Fibroblast of lung (primary cell): Measurements from ENCODE around the gene INSRR. TPM values are rescaled to one million over a fixed set of nuclear protein-coding genes. Genes with fewer than 3 reads are reported as not detected.

Source experiments
- DNase-seq, 2 donors: peaks; one replicate each; pipeline versions ENCODE4 v3.0.0 to v3.0.0-alpha.2; 2010; ENCODE audit warnings: low read depth in 2 of 2
- H2AFZ ChIP-seq: 2 replicates; pipeline ENCODE4 v1.5.1; 2012; ENCODE audit warnings: low read length, control low read depth, inconsistent platforms
- H3K27ac ChIP-seq: 2 replicates; pipeline ENCODE4 v1.5.1; 2011; ENCODE audit warnings: low read length, control low read depth; ENCODE audit not compliant: insufficient read depth
- H3K27me3 ChIP-seq: 2 replicates; pipeline ENCODE4 v1.5.1; 2011; ENCODE audit warnings: mild to moderate bottlenecking, low read length; ENCODE audit not compliant: control insufficient read depth, insufficient read depth
- H3K36me3 ChIP-seq: 2 replicates; pipeline ENCODE4 v1.5.1; 2011; ENCODE audit warnings: low read length; ENCODE audit not compliant: control insufficient read depth, insufficient read depth
- H3K4me1 ChIP-seq: 2 replicates; pipeline ENCODE4 v1.5.1; 2011; ENCODE audit warnings: low read length; ENCODE audit not compliant: control insufficient read depth, insufficient read depth; ENCODE audit errors: extremely low read depth
- H3K4me2 ChIP-seq: 2 replicates; pipeline ENCODE4 v1.5.1; 2011; ENCODE audit warnings: low read length, control low read depth; ENCODE audit not compliant: insufficient read depth; ENCODE audit errors: extremely low read depth
- H3K4me3 ChIP-seq, 4 experiments: fragments of 200-600 bp in 1 of 4; sonication (generic) in 1 of 4; replicated peaks in 1 of 4; 2 replicates each; pipeline ENCODE4 v1.5.1; 2011 to 2016; ENCODE audit warnings: low read length in 4 of 4, low read depth in 3 of 4, mild to moderate bottlenecking in 3 of 4, control low read depth in 2 of 4, inconsistent platforms in 1 of 4, mixed read lengths in 1 of 4; ENCODE audit not compliant: insufficient read depth in 1 of 4; ENCODE audit errors: control extremely low read depth in 1 of 4
- H3K79me2 ChIP-seq: 2 replicates; pipeline ENCODE4 v1.5.1; 2012; ENCODE audit warnings: mild to moderate bottlenecking, low read length, inconsistent platforms; ENCODE audit not compliant: control insufficient read depth, insufficient read depth
- H3K9ac ChIP-seq: 2 replicates; pipeline ENCODE4 v1.5.1; 2011; ENCODE audit warnings: mild to moderate bottlenecking, low read length, control low read depth; ENCODE audit not compliant: insufficient read depth
- H3K9me3 ChIP-seq: 2 replicates; pipeline ENCODE4 v1.5.1; 2012; ENCODE audit warnings: low read depth, low read length; ENCODE audit not compliant: control insufficient read depth, insufficient read depth
- H4K20me1 ChIP-seq: 2 replicates; pipeline ENCODE4 v1.5.1; 2011; ENCODE audit warnings: low read length; ENCODE audit not compliant: control insufficient read depth, insufficient read depth; ENCODE audit errors: extremely low read depth
- CTCF ChIP-seq, 2 donors: IDR thresholded peaks in 1 of 2; conservative IDR thresholded peaks in 1 of 2; 1 replicate in 1 of 2; 2 replicates in 1 of 2; pipeline ENCODE4 v1.5.1; 2011 to 2012; ENCODE audit warnings: low read length in 2 of 2, control low read depth in 1 of 2, inconsistent platforms in 1 of 2, low read depth in 1 of 2, mild to moderate bottlenecking in 1 of 2
- EZH2 ChIP-seq: IDR thresholded peaks from 2 replicates; pipeline ENCODE4 v1.5.1; 2012; ENCODE audit warnings: low read length, control low read depth, mild to moderate bottlenecking; ENCODE audit errors: missing control alignments
- polyA plus RNA-seq, 2 donors: library from polyadenylated mRNA; depleted of rRNA in 1 of 2; stranded (reverse) in 1 of 2; unstranded in 1 of 2; fragments of >200 nt; gene quantifications; 2 replicates each; pipeline ENCODE4 v1.2.1, GENCODE V29; 2011 to 2012; ENCODE audit warnings: missing spikeins in 1 of 2
- total RNA-seq: library from RNA; depleted of rRNA; stranded (reverse); fragments of >200 nt; gene quantifications from 2 replicates; pipeline ENCODE4 v1.2.1, GENCODE V29; 2014

The INSRR gene
- total and polyA plus RNA-seq, 2 donors (not counting 1 experiment from before 2014, with no cell fraction given) = not detected

- Histone ChIP-seq H3K4me1 (peaks cover 3% of the 10 kb centered on the region), H3K79me2 (no peaks in the 10 kb centered on the region), H3K27me3 (peaks cover 36% of the 10 kb centered on the region), H3K9me3 (no peaks in the 10 kb centered on the region), H3K36me3 (no peaks in the 10 kb centered on the region), H4K20me1 (no peaks in the 10 kb centered on the region), H3K27ac (no peak overlapping the region), H2AFZ (no peak overlapping the region), H3K4me2 (no peak overlapping the region), H3K4me3 (no peak overlapping the region), H3K9ac (no peak overlapping the region)
- DNase-seq = no peak
- no peak for TF ChIP-seq CTCF (conservative IDR thresholded peaks at IDR 0.05 in 1 of 2, IDR thresholded peaks at IDR 0.05 in 1 of 2; ENCODE audit: low read depth in 1 of 2, low read length in 2 of 2)
- TF ChIP-seq EZH2 = no peak
These were observed 5.9 kb upstream of the INSRR start for GRCh38 chr1:156864796-156865195.

- H4K20me1 ChIP-seq = no peaks in the 10 kb centered on the region
- H3K27me3 ChIP-seq = peaks cover 46% of the 10 kb centered on the region
- H3K4me3 ChIP-seq = no peak overlapping the region
- no peaks in the 10 kb centered on the region for H3K36me3 ChIP-seq
- H3K27ac ChIP-seq = no peak overlapping the region
- peaks cover 8% of the 10 kb centered on the region for H3K4me1 ChIP-seq
- TF ChIP-seq CTCF (conservative IDR thresholded peaks at IDR 0.05 in 1 of 2, IDR thresholded peaks at IDR 0.05 in 1 of 2; ENCODE audit: low read depth in 1 of 2, low read length in 2 of 2) (no peak), EZH2 (no peak)
- no peak overlapping the region for H3K9ac ChIP-seq
- no peak overlapping the region for H2AFZ ChIP-seq
- H3K4me2 ChIP-seq = no peak overlapping the region
- no peaks in the 10 kb centered on the region for H3K79me2 ChIP-seq
- H3K9me3 ChIP-seq = no peaks in the 10 kb centered on the region
- no peak for DNase-seq
These were observed 4.7 kb upstream of the INSRR start for GRCh38 chr1:156863631-156864030.

- H3K4me3 ChIP-seq = no peak overlapping the region
- H3K27me3 ChIP-seq = peaks cover 51% of the 10 kb centered on the region
- no peak overlapping the region for H2AFZ ChIP-seq
- H3K4me1 ChIP-seq = peaks cover 8% of the 10 kb centered on the region
- H4K20me1 ChIP-seq = no peaks in the 10 kb centered on the region
- no peaks in the 10 kb centered on the region for H3K79me2 ChIP-seq
- H3K27ac ChIP-seq = no peak overlapping the region
- no peak for TF ChIP-seq EZH2
- TF ChIP-seq CTCF (conservative IDR thresholded peaks at IDR 0.05 in 1 of 2, IDR thresholded peaks at IDR 0.05 in 1 of 2; ENCODE audit: low read depth in 1 of 2, low read length in 2 of 2) = no peak
- DNase-seq = no peak
- no peak overlapping the region for H3K4me2 ChIP-seq
- H3K9me3 ChIP-seq = no peaks in the 10 kb centered on the region
- no peak overlapping the region for H3K9ac ChIP-seq
- no peaks in the 10 kb centered on the region for H3K36me3 ChIP-seq
These were observed 4.2 kb upstream of the INSRR start for GRCh38 chr1:156862997-156863599.
